Measurements from ENCODE around the gene DNAH6.

DNA sequence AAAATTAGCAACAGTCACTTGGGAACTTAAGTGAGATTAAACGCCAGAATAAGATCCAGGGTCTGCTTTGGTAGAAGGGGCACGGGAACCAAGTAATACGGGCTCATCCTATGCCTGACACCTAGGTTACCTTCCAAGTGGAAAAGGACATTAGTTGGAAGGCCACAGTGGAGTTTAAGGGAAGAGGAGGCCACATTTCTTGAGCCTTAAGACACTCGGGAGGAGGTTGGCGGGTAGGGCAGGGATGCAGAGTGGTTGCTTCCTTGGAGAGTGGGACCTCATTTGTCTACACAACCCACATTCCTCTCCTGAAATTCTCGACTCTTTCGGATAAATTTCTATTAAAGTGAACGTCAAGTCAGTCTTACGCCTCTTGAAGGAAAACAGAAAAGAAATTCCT, 510 bp upstream of the DNAH6 start:
- TF ChIP-seq, protein P1, sequence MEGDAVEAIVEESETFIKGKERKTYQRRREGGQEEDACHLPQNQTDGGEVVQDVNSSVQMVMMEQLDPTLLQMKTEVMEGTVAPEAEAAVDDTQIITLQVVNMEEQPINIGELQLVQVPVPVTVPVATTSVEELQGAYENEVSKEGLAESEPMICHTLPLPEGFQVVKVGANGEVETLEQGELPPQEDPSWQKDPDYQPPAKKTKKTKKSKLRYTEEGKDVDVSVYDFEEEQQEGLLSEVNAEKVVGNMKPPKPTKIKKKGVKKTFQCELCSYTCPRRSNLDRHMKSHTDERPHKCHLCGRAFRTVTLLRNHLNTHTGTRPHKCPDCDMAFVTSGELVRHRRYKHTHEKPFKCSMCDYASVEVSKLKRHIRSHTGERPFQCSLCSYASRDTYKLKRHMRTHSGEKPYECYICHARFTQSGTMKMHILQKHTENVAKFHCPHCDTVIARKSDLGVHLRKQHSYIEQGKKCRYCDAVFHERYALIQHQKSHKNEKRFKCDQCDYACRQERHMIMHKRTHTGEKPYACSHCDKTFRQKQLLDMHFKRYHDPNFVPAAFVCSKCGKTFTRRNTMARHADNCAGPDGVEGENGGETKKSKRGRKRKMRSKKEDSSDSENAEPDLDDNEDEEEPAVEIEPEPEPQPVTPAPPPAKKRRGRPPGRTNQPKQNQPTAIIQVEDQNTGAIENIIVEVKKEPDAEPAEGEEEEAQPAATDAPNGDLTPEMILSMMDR (optimal IDR thresholded peaks at IDR 0.05 in 1 of 3, IDR thresholded peaks at IDR 0.05 in 1 of 3, conservative IDR thresholded peaks at IDR 0.05 in 1 of 3; ENCODE audit: extremely low read depth in 1 of 3, insufficient read depth in 2 of 3, low read length in 3 of 3): no peak
- no peak for TF ChIP-seq EZH2 (IDR thresholded peaks at IDR 0.05; ENCODE audit: low read length)
